HepG2 (cell line): ENCODE data around the gene PLD2. TPM values are rescaled to one million over a fixed set of nuclear protein-coding genes. Genes with fewer than 3 reads are reported as not detected.

Experiments used
- ATAC-seq: fragments of 200-7000 bp; cut with Tn5 transposase; 3 replicates; pipeline ENCODE4 v1.9.1; 2020; ENCODE audit warnings: mild to moderate bottlenecking, moderate library complexity
- BruUV-seq: library from RNA; stranded (reverse); fragments of 400-500 nt; replicated peaks from 2 replicates; lab custom pipeline; 2021; lab: Mats Ljungman, UMichigan
- CTCF ChIA-PET: fragments of 300-600 bp; formaldehyde crosslinking; extraction: SDS; loops from one replicate; lab custom pipeline; 2021; ENCODE audit warnings: low total read pairs, inconsistent platforms, low intra/inter-chr PET ratio; lab: Yijun Ruan, JAX
- POLR2A ChIA-PET: fragments of 350-600 bp; sonication (Branson Sonifier 250); formaldehyde crosslinking; loops from one replicate; lab custom pipeline; 2020; ENCODE audit warnings: antibody characterized with exemption, inconsistent platforms; lab: Yijun Ruan, JAX
- DNase-seq: peaks from one replicate; pipeline ENCODE4 v3.0.0-alpha.2; 2015; ENCODE audit warnings: low spot score
- FAIRE-seq: peaks from 3 replicates; lab custom pipeline; 2011; peaks lifted over from hg19 to GRCh38; lab: Jason Lieb, UNC
- H2AFZ ChIP-seq: one replicate; pipeline ENCODE4 v1.6.1; 2011; ENCODE audit warnings: low read length, inconsistent platforms
- H3K27ac ChIP-seq: fragments of 300-600 bp; 3 replicates; pipeline ENCODE4 v1.8.0; 2011; ENCODE audit warnings: mixed run types, mild to moderate bottlenecking, mixed read lengths, low read length, inconsistent platforms; ENCODE audit not compliant: insufficient read depth; ENCODE audit errors: extremely low read length
- H3K27me3 ChIP-seq, 2 experiments: fragments of 200-600 bp in 1 of 2; 2 replicates in 1 of 2; 3 replicates in 1 of 2; pipeline versions ENCODE4 v1.6.0 to v1.8.0; 2011; ENCODE audit warnings: low read length in 2 of 2, mild to moderate bottlenecking in 2 of 2, moderate library complexity in 2 of 2, inconsistent platforms in 1 of 2; ENCODE audit not compliant: insufficient read depth in 2 of 2, control insufficient read depth in 1 of 2
- H3K36me3 ChIP-seq, 2 experiments: fragments of 200-600 bp in 1 of 2; replicated peaks in 1 of 2; 2 replicates in 1 of 2; 3 replicates in 1 of 2; pipeline versions ENCODE4 v1.5.1 to v1.8.0; 2011; ENCODE audit warnings: low read length in 2 of 2, inconsistent platforms in 1 of 2; ENCODE audit not compliant: insufficient read depth in 2 of 2, control insufficient read depth in 1 of 2
- H3K4me1 ChIP-seq: 2 replicates; pipeline ENCODE4 v1.5.1; 2012; ENCODE audit warnings: low read length, inconsistent platforms; ENCODE audit not compliant: insufficient read depth
- H3K4me2 ChIP-seq: 2 replicates; pipeline ENCODE4 v1.6.0; 2011; ENCODE audit warnings: low read depth, low read length, inconsistent platforms
- H3K4me3 ChIP-seq, 3 experiments: fragments of 200-600 bp in 1 of 3; sonication (generic), shearing (Covaris generic) in 1 of 3; replicated peaks in 1 of 3; 2 replicates each; pipeline ENCODE4 v1.5.1; 2011 to 2016; ENCODE audit warnings: low read length in 3 of 3, inconsistent platforms in 2 of 3, low read depth in 2 of 3, mild to moderate bottlenecking in 2 of 3, control low read depth in 1 of 3, mixed read lengths in 1 of 3; ENCODE audit not compliant: insufficient read depth in 1 of 3
- H3K79me2 ChIP-seq: one replicate; pipeline ENCODE4 v1.6.1; 2011; ENCODE audit warnings: low read length, inconsistent platforms; ENCODE audit not compliant: insufficient read depth
- H3K9ac ChIP-seq: 2 replicates; pipeline ENCODE4 v1.6.0; 2011; ENCODE audit warnings: mild to moderate bottlenecking, low read depth, low read length, inconsistent platforms; ENCODE audit not compliant: insufficient read depth
- H3K9me3 ChIP-seq: 2 replicates; pipeline ENCODE4 v1.5.1; 2012; ENCODE audit warnings: mild to moderate bottlenecking, low read length
- H4K20me1 ChIP-seq: 2 replicates; pipeline ENCODE4 v1.6.0; 2011; ENCODE audit warnings: inconsistent platforms, mild to moderate bottlenecking, low read length, moderate library complexity; ENCODE audit not compliant: insufficient read depth
- CBX1 ChIP-seq: IDR thresholded peaks from one replicate; pipeline ENCODE4 v1.6.1; 2016; ENCODE audit warnings: antibody characterized with exemption, low read depth
- CEBPZ ChIP-seq: IDR thresholded peaks from 2 replicates; pipeline ENCODE4 v1.6.1; 2012; ENCODE audit warnings: low read length, improper control_type of control experiment
- E2F2 ChIP-seq: sonication (generic); formaldehyde crosslinking; IDR thresholded peaks from 2 replicates; pipeline ENCODE4 v1.4.0; 2020; ENCODE audit warnings: missing genetic modification reagents, borderline replicate concordance
- ELF4 ChIP-seq: sonication (generic); formaldehyde crosslinking; IDR thresholded peaks from 2 replicates; pipeline ENCODE4 v1.5.0; 2020; ENCODE audit warnings: missing genetic modification reagents, mild to moderate bottlenecking, moderate library complexity, borderline replicate concordance
- MXD4 ChIP-seq: IDR thresholded peaks from 2 replicates; pipeline ENCODE4 v1.6.1; 2016; ENCODE audit warnings: mild to moderate bottlenecking, missing biosample characterization, missing genetic modification reagents
- NCOA2 ChIP-seq: sonication (generic); formaldehyde crosslinking; IDR thresholded peaks from 2 replicates; pipeline ENCODE4 v1.8.0; 2022; ENCODE audit warnings: inconsistent platforms
- NR3C1 ChIP-seq: sonication (generic); formaldehyde crosslinking; IDR thresholded peaks from 2 replicates; pipeline ENCODE4 v1.4.0; 2020; ENCODE audit warnings: missing genetic modification reagents
- PTBP1 ChIP-seq: fragments of 200-400 bp; formaldehyde crosslinking; IDR thresholded peaks from 2 replicates; pipeline ENCODE4 v1.6.1; 2018; ENCODE audit warnings: low read length, low read depth; ENCODE audit not compliant: poor library complexity, severe bottlenecking
- ZBTB38 ChIP-seq: sonication (generic); formaldehyde crosslinking; IDR thresholded peaks from 2 replicates; pipeline ENCODE4 v1.5.1; 2020; ENCODE audit warnings: mild to moderate bottlenecking, missing genetic modification reagents
- ZMAT3 ChIP-seq: sonication (generic); formaldehyde crosslinking; conservative IDR thresholded peaks from 2 replicates; pipeline ENCODE4 v1.7.0; 2021; ENCODE audit warnings: missing genetic modification reagents
- ZNF124 ChIP-seq: sonication (generic); formaldehyde crosslinking; IDR thresholded peaks from 2 replicates; pipeline ENCODE4 v1.4.0; 2020; ENCODE audit warnings: missing genetic modification reagents
- ZNF30 ChIP-seq: sonication (generic); formaldehyde crosslinking; IDR thresholded peaks from 2 replicates; pipeline ENCODE4 v1.5.0; 2020; ENCODE audit warnings: mild to moderate bottlenecking, missing genetic modification reagents
- ZNF629 ChIP-seq: sonication (generic); formaldehyde crosslinking; conservative IDR thresholded peaks from 2 replicates; pipeline ENCODE4 v1.5.0; 2020; ENCODE audit warnings: missing genetic modification reagents
- ZNF703 ChIP-seq: sonication (generic); formaldehyde crosslinking; IDR thresholded peaks from 2 replicates; pipeline ENCODE4 v1.5.1; 2020; ENCODE audit warnings: missing genetic modification reagents, mild to moderate bottlenecking, moderate library complexity, borderline replicate concordance
- ZNF792 ChIP-seq: IDR thresholded peaks from 2 replicates; pipeline ENCODE4 v1.6.1; 2016
- ZNF839 ChIP-seq: sonication (generic); formaldehyde crosslinking; IDR thresholded peaks from 2 replicates; pipeline ENCODE4 v1.4.0; 2020; ENCODE audit warnings: missing genetic modification reagents, mild to moderate bottlenecking, borderline replicate concordance
- ZNF879 ChIP-seq: sonication (generic); formaldehyde crosslinking; IDR thresholded peaks from 2 replicates; pipeline ENCODE4 v1.8.1; 2023; ENCODE audit warnings: missing genetic modification reagents
- ZNF891 ChIP-seq: sonication (generic); formaldehyde crosslinking; IDR thresholded peaks from 2 replicates; pipeline ENCODE4 v1.5.0; 2020; ENCODE audit warnings: mild to moderate bottlenecking, missing genetic modification reagents
- WGBS: methylation state at CpG from one replicate; pipeline ENCODE4 v1.1.6; 2017; ENCODE audit warnings: low lambda C conversion rate; 5-methylcytosine and 5-hydroxymethylcytosine counted together
- in situ Hi-C: cut with HindIII; loops from 2 replicates; pipeline ENCODE4 v1.10.0; 2017; ENCODE audit warnings: low pct_unique_long_range_greater_than_20kb; ENCODE audit not compliant: extremely low pct_ligation_motif_present
- intact Hi-C: fragments of 100-400 bp; cut with micrococcal nuclease; formaldehyde crosslinking; loops from one replicate; pipeline ENCODE4 v1.10.0; 2022; ENCODE audit not compliant: unreplicated experiment
- polyA plus RNA-seq, 8 experiments: library from polyadenylated mRNA; depleted of rRNA in 3 of 8; stranded (reverse) in 7 of 8; unstranded in 1 of 8; fragments of >200 nt; fragmentation: Illumina TruSeq in 4 of 8; extraction: Trizol in 4 of 8; gene quantifications; 2 replicates each; pipeline versions ENCODE4 v1.2.1 to v1.2.3, GENCODE V29; 2011 to 2016; ENCODE audit warnings: low read depth in 4 of 8, missing spikeins in 1 of 8, mixed read lengths in 1 of 8; ENCODE audit not compliant: insufficient read depth in 1 of 8
- total RNA-seq, 5 experiments: library from RNA; depleted of rRNA; stranded (reverse); fragments of >200 nt; fragmentation: Illumina TruSeq; extraction: Trizol; gene quantifications; 2 replicates each; pipeline ENCODE4 v1.2.3, GENCODE V29; 2016; ENCODE audit warnings: low read depth in 1 of 5

Gene PLD2
- total and polyA plus RNA-seq, 2 of the 13 experiments (the other 11 are each of a cell fraction or from before 2014, with no cell fraction given) = 13.4 to 29.7 TPM

GRCh38 chr17:4768298-4768697 lies 38.7 kb upstream of the PLD2 start:
- in situ Hi-C loops = no loop called here
- DNase-seq = no peak
- no peak overlapping the region for H3K4me3 ChIP-seq
- H3K9ac ChIP-seq = no peak overlapping the region
- peaks cover 20% of the 10 kb centered on the region for H3K79me2 ChIP-seq
- intact Hi-C loops = no loop called here
- H3K27me3 ChIP-seq = no peaks in the 10 kb centered on the region; a peak in 1 of 5 replicates
- H3K36me3 ChIP-seq = no peaks in the 10 kb centered on the region; a peak in 1 of 5 replicates
- POLR2A ChIA-PET = no interaction called here
- CTCF ChIA-PET = no interaction called here
- H3K9me3 ChIP-seq = no peaks in the 10 kb centered on the region
- H2AFZ ChIP-seq = peak overlapping the region; percentile 22
- peak overlapping the region; percentile 20 for H3K27ac ChIP-seq
- no peaks in the 10 kb centered on the region for H4K20me1 ChIP-seq
- ATAC-seq = no peak
- TF ChIP-seq ZNF891 (CRISPR knock-in tag) = no peak
- no peak for TF ChIP-seq ZBTB38 (CRISPR knock-in tag)
- TF ChIP-seq MXD4 (CRISPR knock-in tag) = no peak
- no peak for TF ChIP-seq ZNF629
- no peak for TF ChIP-seq ZMAT3 (CRISPR knock-in tag)
- no peak for TF ChIP-seq E2F2 (CRISPR knock-in tag)
- no peak for TF ChIP-seq NR3C1
- no peak for TF ChIP-seq ELF4
- no peak for TF ChIP-seq ZNF124 (CRISPR knock-in tag)
- TF ChIP-seq ZNF879 (CRISPR knock-in tag) = no peak
- TF ChIP-seq ZNF30 = no peak
- TF ChIP-seq ZNF792 (CRISPR knock-in tag) = no peak
- TF ChIP-seq CBX1 = no peak
- no peak for TF ChIP-seq ZNF839 (CRISPR knock-in tag)
- no peak for TF ChIP-seq ZNF703 (CRISPR knock-in tag)
- TF ChIP-seq PTBP1 = no peak
- no peak for TF ChIP-seq NCOA2 (CRISPR knock-in tag)
- TF ChIP-seq CEBPZ = no peak
- H3K4me2 ChIP-seq = no peak overlapping the region
- BruUV-seq = no TSS peak
- H3K4me1 ChIP-seq = peaks cover 51% of the 10 kb centered on the region
- FAIRE-seq = no peak
- WGBS = 82% methylated on average over 6 of the region's 6 CpGs
